ENCODE measurements around the gene KLC1. TPM values are rescaled to one million over a fixed set of nuclear protein-coding genes. Genes with fewer than 3 reads are reported as not detected.

The KLC1 gene
- total RNA-seq, 1 experiment from 2014 or later, result 216 TPM

DNA sequence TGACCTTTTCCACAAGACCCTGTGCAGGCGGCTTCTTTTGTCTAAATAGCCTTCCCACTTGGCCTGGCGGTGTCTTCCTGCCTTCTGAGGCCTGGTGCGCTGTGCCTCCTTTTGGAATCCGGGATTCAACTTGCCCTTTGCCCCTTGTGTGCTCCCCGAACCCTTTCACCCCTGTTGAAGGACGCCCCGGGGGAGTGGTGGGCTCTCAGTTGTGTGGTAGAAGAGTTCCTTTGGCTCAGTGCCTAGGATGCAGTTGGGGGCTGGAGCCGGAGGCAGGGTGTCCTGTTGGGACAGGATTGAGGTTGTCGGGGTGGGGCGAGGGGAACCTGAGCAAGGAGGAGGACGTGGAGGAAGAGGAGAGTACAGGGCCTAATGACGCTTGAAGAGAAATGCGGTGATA is 34.5 kb downstream of the KLC1 start:
- POLR2A ChIA-PET, result no interaction called here

DNA sequence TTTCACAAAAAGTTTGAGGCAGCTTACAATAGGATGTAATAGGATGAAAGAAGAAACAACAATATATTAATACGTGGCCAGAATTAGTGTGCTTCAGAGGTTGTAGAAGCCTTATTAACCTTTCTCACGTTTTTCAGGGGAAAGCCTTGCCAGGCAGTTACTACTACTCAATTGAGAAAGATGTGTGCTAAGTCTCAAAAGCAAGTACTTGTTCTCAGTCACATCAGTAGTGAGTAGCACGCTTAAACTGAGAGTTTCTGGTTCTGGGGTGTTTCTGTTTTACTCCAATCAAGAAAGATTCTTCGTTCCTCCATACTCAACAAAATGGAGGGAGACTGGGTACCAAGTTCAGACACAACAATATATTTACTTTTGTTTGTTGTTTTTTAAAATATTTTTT is 38.7 kb downstream of the KLC1 start:
- CTCF ChIA-PET, result no interaction called here
- Mint-ChIP-seq H3K9me3 (ENCODE audit: unreplicated experiment) (no peaks in the 10 kb centered on the region), H3K27me3 (ENCODE audit: insufficient read depth, unreplicated experiment) (no peaks in the 10 kb centered on the region), H3K4me1 (ENCODE audit: insufficient read depth, unreplicated experiment) (peaks cover 6% of the 10 kb centered on the region), H3K27ac (ENCODE audit: low read depth, unreplicated experiment) (no peak overlapping the region), H3K4me3 (ENCODE audit: unreplicated experiment) (no peak overlapping the region), H3K36me3 (ENCODE audit: insufficient read depth, unreplicated experiment) (peaks cover 78% of the 10 kb centered on the region)
- no peak for DNase-seq (ENCODE audit: unreplicated experiment)
- POLR2A ChIA-PET, result interaction anchor here (0.6 to 0.7 kb wide), 2 partner anchors 107 to 235 kb away, joined by 3 to 4 read pairs; no protein-coding TSS in a partner anchor
- no TSS peak for BruUV-seq (replicated peaks)
- TF ChIP-seq, protein P1, sequence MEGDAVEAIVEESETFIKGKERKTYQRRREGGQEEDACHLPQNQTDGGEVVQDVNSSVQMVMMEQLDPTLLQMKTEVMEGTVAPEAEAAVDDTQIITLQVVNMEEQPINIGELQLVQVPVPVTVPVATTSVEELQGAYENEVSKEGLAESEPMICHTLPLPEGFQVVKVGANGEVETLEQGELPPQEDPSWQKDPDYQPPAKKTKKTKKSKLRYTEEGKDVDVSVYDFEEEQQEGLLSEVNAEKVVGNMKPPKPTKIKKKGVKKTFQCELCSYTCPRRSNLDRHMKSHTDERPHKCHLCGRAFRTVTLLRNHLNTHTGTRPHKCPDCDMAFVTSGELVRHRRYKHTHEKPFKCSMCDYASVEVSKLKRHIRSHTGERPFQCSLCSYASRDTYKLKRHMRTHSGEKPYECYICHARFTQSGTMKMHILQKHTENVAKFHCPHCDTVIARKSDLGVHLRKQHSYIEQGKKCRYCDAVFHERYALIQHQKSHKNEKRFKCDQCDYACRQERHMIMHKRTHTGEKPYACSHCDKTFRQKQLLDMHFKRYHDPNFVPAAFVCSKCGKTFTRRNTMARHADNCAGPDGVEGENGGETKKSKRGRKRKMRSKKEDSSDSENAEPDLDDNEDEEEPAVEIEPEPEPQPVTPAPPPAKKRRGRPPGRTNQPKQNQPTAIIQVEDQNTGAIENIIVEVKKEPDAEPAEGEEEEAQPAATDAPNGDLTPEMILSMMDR (IDR thresholded peaks at IDR 0.05; ENCODE audit: unreplicated experiment), result no peak
- intact Hi-C loops (cut with micrococcal nuclease), result no loop called here

More for the DNA sequence above, 34.5 kb downstream of the KLC1 start:
- peak overlapping the region; percentile 65 for H3K27ac Mint-ChIP-seq (ENCODE audit: low read depth, unreplicated experiment)
- H3K4me3 Mint-ChIP-seq (ENCODE audit: unreplicated experiment), result no peak overlapping the region
- no peaks in the 10 kb centered on the region for H3K9me3 Mint-ChIP-seq (ENCODE audit: unreplicated experiment)
- TF ChIP-seq, protein P1 (IDR thresholded peaks at IDR 0.05; ENCODE audit: unreplicated experiment), result no peak
- intact Hi-C loops (cut with micrococcal nuclease), result no loop called here
- peaks cover 6% of the 10 kb centered on the region for H3K4me1 Mint-ChIP-seq (ENCODE audit: insufficient read depth, unreplicated experiment)
- DNase-seq (ENCODE audit: unreplicated experiment), result no peak
- no TSS peak for BruUV-seq (replicated peaks)
- CTCF ChIA-PET, result interaction anchor here (0.6 kb wide), 1 partner anchor 9 kb away, joined by 3 read pairs; no protein-coding TSS in a partner anchor
- H3K27me3 Mint-ChIP-seq (ENCODE audit: insufficient read depth, unreplicated experiment), result no peaks in the 10 kb centered on the region
- peaks cover 78% of the 10 kb centered on the region for H3K36me3 Mint-ChIP-seq (ENCODE audit: insufficient read depth, unreplicated experiment)

DNA sequence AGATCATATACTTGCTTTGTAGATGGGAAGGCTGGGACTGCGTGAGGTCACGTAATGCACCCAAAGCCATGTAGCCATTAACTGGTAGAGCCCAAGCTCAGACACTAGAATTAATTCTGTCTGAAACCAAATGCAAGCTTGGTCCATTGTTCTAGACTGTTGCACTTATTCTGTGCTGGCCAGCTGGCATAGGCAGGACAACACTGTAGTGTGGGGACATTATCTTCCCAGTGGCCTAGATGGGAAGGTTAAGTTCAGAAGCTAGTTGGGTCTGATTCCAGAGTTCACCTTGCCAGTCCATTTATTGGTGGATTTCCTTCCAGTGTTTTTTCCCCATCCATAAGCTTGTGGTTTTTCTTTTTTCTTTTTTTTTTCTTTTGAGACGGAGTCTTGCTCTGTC is 39.1 kb downstream of the KLC1 start:
- peaks cover 6% of the 10 kb centered on the region for H3K4me1 Mint-ChIP-seq (ENCODE audit: insufficient read depth, unreplicated experiment)
- H3K9me3 Mint-ChIP-seq (ENCODE audit: unreplicated experiment), result no peaks in the 10 kb centered on the region
- TF ChIP-seq, protein P1 (IDR thresholded peaks at IDR 0.05; ENCODE audit: unreplicated experiment), result no peak
- ChIA-PET POLR2A (interaction anchor here (0.7 kb wide), 1 partner anchor 107 kb away, joined by 3 read pairs; no protein-coding TSS in a partner anchor), CTCF (no interaction called here)
- H3K27ac Mint-ChIP-seq (ENCODE audit: low read depth, unreplicated experiment), result no peak overlapping the region
- peaks cover 78% of the 10 kb centered on the region for H3K36me3 Mint-ChIP-seq (ENCODE audit: insufficient read depth, unreplicated experiment)
- H3K4me3 Mint-ChIP-seq (ENCODE audit: unreplicated experiment), result no peak overlapping the region
- no TSS peak for BruUV-seq (replicated peaks)
- H3K27me3 Mint-ChIP-seq (ENCODE audit: insufficient read depth, unreplicated experiment), result no peaks in the 10 kb centered on the region
- intact Hi-C loops (cut with micrococcal nuclease), result no loop called here
- DNase-seq (ENCODE audit: unreplicated experiment), result no peak

DNA sequence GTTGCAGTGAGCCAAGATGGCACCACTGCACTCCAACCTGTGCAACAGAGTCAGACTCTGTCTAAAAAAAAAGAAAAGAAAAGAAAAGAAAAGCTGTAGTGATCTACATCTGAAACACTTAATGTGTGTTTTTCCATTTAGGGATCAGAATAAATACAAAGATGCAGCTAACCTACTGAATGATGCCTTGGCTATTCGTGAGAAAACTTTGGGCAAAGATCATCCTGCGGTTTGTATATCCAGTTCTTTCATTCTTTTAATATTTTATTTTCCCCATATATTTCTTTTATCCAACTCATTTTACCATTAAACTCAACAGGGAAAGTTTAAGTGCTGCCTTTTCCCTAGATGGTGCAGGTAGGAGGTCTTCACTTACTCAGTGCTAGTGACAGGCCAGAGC is 40.4 kb downstream of the KLC1 start:
- Mint-ChIP-seq H3K4me3 (ENCODE audit: unreplicated experiment) (no peak overlapping the region), H3K4me1 (ENCODE audit: insufficient read depth, unreplicated experiment) (peaks cover 6% of the 10 kb centered on the region), H3K36me3 (ENCODE audit: insufficient read depth, unreplicated experiment) (peaks cover 78% of the 10 kb centered on the region), H3K9me3 (ENCODE audit: unreplicated experiment) (no peaks in the 10 kb centered on the region), H3K27ac (ENCODE audit: low read depth, unreplicated experiment) (no peak overlapping the region), H3K27me3 (ENCODE audit: insufficient read depth, unreplicated experiment) (no peaks in the 10 kb centered on the region)
- DNase-seq (ENCODE audit: unreplicated experiment), result no peak
- CTCF ChIA-PET, result interaction anchor here (0.9 kb wide), 1 partner anchor 10 kb away, joined by 6 read pairs; no protein-coding TSS in a partner anchor
- POLR2A ChIA-PET, result no interaction called here
- intact Hi-C loops (cut with micrococcal nuclease), result no loop called here
- TF ChIP-seq, protein P1 (IDR thresholded peaks at IDR 0.05; ENCODE audit: unreplicated experiment), result no peak
- BruUV-seq (replicated peaks), result no TSS peak

Measured in MCF 10A (cell line).